HS-5 (cell line): ENCODE data around the gene PDZK1IP1.
"Not testable (repeated sequence)": the region's sequence is repeated elsewhere in the genome, so short reads cannot be mapped to it uniquely, and the experiment has no call there.

Experiments used
- DNase-seq: peaks from one replicate; pipeline ENCODE4 v3.0.0-alpha.2; 2012; ENCODE audit warnings: low read depth

Gene PDZK1IP1

GRCh38 chr1:47181095-47181954 is 8.5 kb downstream of the PDZK1IP1 start:
- no peak for DNase-seq

GRCh38 chr1:47180603-47181094 is 9.2 kb downstream of the PDZK1IP1 start:
- no peak for DNase-seq

GRCh38 chr1:47179988-47180563 is 9.8 kb downstream of the PDZK1IP1 start:
- no peak for DNase-seq

- DNase-seq: peak; percentile 84
These were observed 10.5 kb downstream of the PDZK1IP1 start for GRCh38 chr1:47179017-47179987.

GRCh38 chr1:47178654-47179016 is 11.2 kb downstream of the PDZK1IP1 start:
- no peak for DNase-seq

- DNase-seq: no peak
These were observed 11.8 kb downstream of the PDZK1IP1 start for GRCh38 chr1:47178020-47178419.

- DNase-seq: no peak
These were observed 14.5 kb downstream of the PDZK1IP1 start for GRCh38 chr1:47175227-47175934.

- DNase-seq: no peak
These were observed 15.2 kb downstream of the PDZK1IP1 start for GRCh38 chr1:47174656-47175020.

- no peak for DNase-seq
These were observed 17.1 kb downstream of the PDZK1IP1 start for GRCh38 chr1:47172782-47173181.

GRCh38 chr1:47164552-47164951 is 25.3 kb downstream of the PDZK1IP1 start:
- no peak for DNase-seq

- DNase-seq: no peak
These were observed 28.4 kb downstream of the PDZK1IP1 start for GRCh38 chr1:47161298-47162040.

- DNase-seq: no peak
These were observed 29.1 kb downstream of the PDZK1IP1 start for GRCh38 chr1:47160716-47161115.

GRCh38 chr1:47157957-47158356 is 31.9 kb downstream of the PDZK1IP1 start:
- not testable (repeated sequence) for DNase-seq

- DNase-seq: not testable (repeated sequence)
These were observed 33.4 kb downstream of the PDZK1IP1 start for GRCh38 chr1:47156457-47156856.

GRCh38 chr1:47149162-47149561 is 40.7 kb downstream of the PDZK1IP1 start:
- not testable (repeated sequence) for DNase-seq

GRCh38 chr1:47147047-47147785 is 42.6 kb downstream of the PDZK1IP1 start:
- no peak for DNase-seq

GRCh38 chr1:47146495-47146894 is 43.3 kb downstream of the PDZK1IP1 start:
- DNase-seq: not testable (repeated sequence)

- not testable (repeated sequence) for DNase-seq
These were observed 46.2 kb downstream of the PDZK1IP1 start for GRCh38 chr1:47143654-47144053.

- not testable (repeated sequence) for DNase-seq
These were observed 49.5 kb downstream of the PDZK1IP1 start for GRCh38 chr1:47140358-47140757.
